HL-60 (cell line): ENCODE data around the gene ATP8B3.

ENCODE experiments used
- DNase-seq, 2 experiments: peaks; one replicate each; pipeline ENCODE4 v3.0.0-alpha.2; 2010 to 2020; ENCODE audit warnings: low read depth in 1 of 2, low spot score in 1 of 2
- H3K27ac ChIP-seq: fragments of 250-450 bp; sonication (Bioruptor Pico); replicated peaks from 2 replicates; pipeline ENCODE4 v1.5.1; 2020; ENCODE audit warnings: mild to moderate bottlenecking, moderate library complexity
- H3K27me3 ChIP-seq: fragments of 250-450 bp; sonication (Bioruptor Pico); 2 replicates; pipeline ENCODE4 v1.5.1; 2021; ENCODE audit warnings: mild to moderate bottlenecking, moderate library complexity; ENCODE audit not compliant: insufficient read depth, poor library complexity, severe bottlenecking
- H3K4me3 ChIP-seq: replicated peaks from 2 replicates; pipeline ENCODE4 v1.5.1; 2011; ENCODE audit warnings: mild to moderate bottlenecking, control low read depth, low read length; ENCODE audit not compliant: insufficient read depth
- CTCF ChIP-seq: IDR thresholded peaks from one replicate; pipeline ENCODE4 v1.5.1; 2011; ENCODE audit warnings: low read length, control low read depth, inconsistent platforms; ENCODE audit not compliant: insufficient read depth
- GABPA ChIP-seq: IDR thresholded peaks from 2 replicates; pipeline ENCODE4 v1.6.1; 2012; ENCODE audit warnings: low read depth
- POLR2AphosphoS5 ChIP-seq: IDR thresholded peaks from 2 replicates; pipeline ENCODE4 v1.6.1; 2012; ENCODE audit warnings: low read depth
- REST ChIP-seq: IDR thresholded peaks from 2 replicates; pipeline ENCODE4 v1.6.1; 2012; ENCODE audit warnings: low read depth; ENCODE audit not compliant: insufficient replicate concordance
- SPI1 ChIP-seq: IDR thresholded peaks from 2 replicates; pipeline ENCODE4 v1.6.1; 2012; ENCODE audit warnings: low read depth, mild to moderate bottlenecking, borderline replicate concordance

ATP8B3 gene

GRCh38 chr19:1832046-1832663, 20.1 kb upstream of the ATP8B3 start:
- no peak for DNase-seq
- TF ChIP-seq SPI1 = no peak
- no peak for TF ChIP-seq GABPA
- no peak for TF ChIP-seq POLR2AphosphoS5
- no peak for TF ChIP-seq CTCF
- no peak for TF ChIP-seq REST
- no peaks in the 10 kb centered on the region for H3K27me3 ChIP-seq
- H3K27ac ChIP-seq = no peak overlapping the region
- no peak overlapping the region for H3K4me3 ChIP-seq

GRCh38 chr19:1830978-1831377, 18.9 kb upstream of the ATP8B3 start:
- Histone ChIP-seq H3K4me3 (no peak overlapping the region), H3K27me3 (no peaks in the 10 kb centered on the region), H3K27ac (no peak overlapping the region)
- TF ChIP-seq REST = no peak
- DNase-seq = no peak

- no peak for TF ChIP-seq REST
- TF ChIP-seq POLR2AphosphoS5 = no peak
- no peak for TF ChIP-seq CTCF
- TF ChIP-seq GABPA = no peak
- no peak for TF ChIP-seq SPI1
- H3K27ac ChIP-seq = no peak overlapping the region
- no peaks in the 10 kb centered on the region for H3K27me3 ChIP-seq
- DNase-seq = no peak
- no peak overlapping the region for H3K4me3 ChIP-seq
These were observed 18.5 kb upstream of the ATP8B3 start for GRCh38 chr19:1830568-1830967.

- H3K4me3 ChIP-seq = no peak overlapping the region
- H3K27me3 ChIP-seq = no peaks in the 10 kb centered on the region
- TF ChIP-seq REST (no peak), SPI1 (no peak), CTCF (no peak), POLR2AphosphoS5 (no peak), GABPA (no peak)
- no peak for DNase-seq
- no peak overlapping the region for H3K27ac ChIP-seq
These were observed 17.9 kb upstream of the ATP8B3 start for GRCh38 chr19:1829958-1830357.
